A549 (cell line): ENCODE measurements around the gene PM20D1. TPM values are rescaled to one million over a fixed set of nuclear protein-coding genes. Genes with fewer than 3 reads are reported as not detected.

Experiments used
- polyA plus RNA-seq, 4 experiments: library from polyadenylated mRNA; depleted of rRNA in 3 of 4; stranded (reverse); fragments of >200 nt; fragmentation: RNase III in 1 of 4; extraction: RNeasy Plus Mini Kit Qiagen cat#74134 plus additional on column Dnase treatment in 1 of 4; gene quantifications; 2 replicates in 3 of 4; 3 replicates in 1 of 4; pipeline ENCODE4 v1.2.3, GENCODE V29; 2011 to 2017

The PM20D1 gene
- polyA plus RNA-seq, 2 of the 4 experiments (the other 2 are of a cell fraction) = not detected

Other genes starting within 250 kb of the PM20D1 start
- 11.9 and 12.7 TPM in 2 replicates for gene ELK4, start 218.1 kb downstream of the PM20D1 start, polyA plus RNA-seq (2011; rRNA removed)
- gene ELK4, start 218.1 kb downstream of the PM20D1 start, polyA plus RNA-seq (2017; fragmentation: RNase III; extraction: RNeasy Plus Mini Kit Qiagen cat#74134 plus additional on column Dnase treatment) = 5.8 to 6.4 TPM (median 5.9 TPM) in 3 replicates
- 2.8 and 3.0 TPM in 2 replicates for gene SLC45A3, start 169.6 kb downstream of the PM20D1 start, polyA plus RNA-seq (2011; rRNA removed)
- 2.5 to 3.4 TPM (median 3.3 TPM) in 3 replicates for gene SLC45A3, start 169.6 kb downstream of the PM20D1 start, polyA plus RNA-seq (2017; fragmentation: RNase III; extraction: RNeasy Plus Mini Kit Qiagen cat#74134 plus additional on column Dnase treatment)
- gene NUCKS1, start 100.0 kb downstream of the PM20D1 start, polyA plus RNA-seq (2011; rRNA removed) = 134 and 190 TPM in 2 replicates
- gene NUCKS1, start 100.0 kb downstream of the PM20D1 start, polyA plus RNA-seq (2017; fragmentation: RNase III; extraction: RNeasy Plus Mini Kit Qiagen cat#74134 plus additional on column Dnase treatment) = 132 to 141 TPM (median 141 TPM) in 3 replicates
- gene RAB29, start 74.7 kb downstream of the PM20D1 start, polyA plus RNA-seq (2011; rRNA removed) = 9.8 and 13.2 TPM in 2 replicates
- gene RAB29, start 74.7 kb downstream of the PM20D1 start, polyA plus RNA-seq (2017; fragmentation: RNase III; extraction: RNeasy Plus Mini Kit Qiagen cat#74134 plus additional on column Dnase treatment) = 12.9 to 17.9 TPM (median 14.8 TPM) in 3 replicates
- gene SLC41A1, start 36.9 kb downstream of the PM20D1 start, polyA plus RNA-seq (2011; rRNA removed) = 23.5 and 26.0 TPM in 2 replicates
- gene SLC41A1, start 36.9 kb downstream of the PM20D1 start, polyA plus RNA-seq (2017; fragmentation: RNase III; extraction: RNeasy Plus Mini Kit Qiagen cat#74134 plus additional on column Dnase treatment) = 25.6 to 26.4 TPM (median 26.1 TPM) in 3 replicates
- gene SLC26A9, start 93.3 kb upstream of the PM20D1 start, polyA plus RNA-seq (2011; rRNA removed) = 0.98 and 1.1 TPM in 2 replicates
- 0.14 to 0.18 TPM (median 0.16 TPM) in 3 replicates for gene SLC26A9, start 93.3 kb upstream of the PM20D1 start, polyA plus RNA-seq (2017; fragmentation: RNase III; extraction: RNeasy Plus Mini Kit Qiagen cat#74134 plus additional on column Dnase treatment)
- gene RAB7B, start 153.3 kb upstream of the PM20D1 start, polyA plus RNA-seq (2011; rRNA removed) = 0.04 and 0.08 TPM in 2 replicates
- 0.20 to 0.37 TPM (median 0.30 TPM) in 3 replicates for gene RAB7B, start 153.3 kb upstream of the PM20D1 start, polyA plus RNA-seq (2017; fragmentation: RNase III; extraction: RNeasy Plus Mini Kit Qiagen cat#74134 plus additional on column Dnase treatment)
- gene CTSE, start 173.8 kb upstream of the PM20D1 start, polyA plus RNA-seq (2011; rRNA removed) = not detected in 2 replicates
- gene CTSE, start 173.8 kb upstream of the PM20D1 start, polyA plus RNA-seq (2017; fragmentation: RNase III; extraction: RNeasy Plus Mini Kit Qiagen cat#74134 plus additional on column Dnase treatment) = not detected in 3 replicates
- gene RHEX, start 203.0 kb upstream of the PM20D1 start, polyA plus RNA-seq (2011; rRNA removed) = not detected in 2 replicates
- gene RHEX, start 203.0 kb upstream of the PM20D1 start, polyA plus RNA-seq (2017; fragmentation: RNase III; extraction: RNeasy Plus Mini Kit Qiagen cat#74134 plus additional on column Dnase treatment) = not detected in 3 replicates